ENCODE data around the gene RDM1. TPM values are rescaled to one million over a fixed set of nuclear protein-coding genes. Genes with fewer than 3 reads are reported as not detected.
"Not testable (repeated sequence)": the region's sequence is repeated elsewhere in the genome, so short reads cannot be mapped to it uniquely, and the experiment has no call there.

The RDM1 gene
- total RNA-seq, 4 donors from 2014 or later: not detected

DNA sequence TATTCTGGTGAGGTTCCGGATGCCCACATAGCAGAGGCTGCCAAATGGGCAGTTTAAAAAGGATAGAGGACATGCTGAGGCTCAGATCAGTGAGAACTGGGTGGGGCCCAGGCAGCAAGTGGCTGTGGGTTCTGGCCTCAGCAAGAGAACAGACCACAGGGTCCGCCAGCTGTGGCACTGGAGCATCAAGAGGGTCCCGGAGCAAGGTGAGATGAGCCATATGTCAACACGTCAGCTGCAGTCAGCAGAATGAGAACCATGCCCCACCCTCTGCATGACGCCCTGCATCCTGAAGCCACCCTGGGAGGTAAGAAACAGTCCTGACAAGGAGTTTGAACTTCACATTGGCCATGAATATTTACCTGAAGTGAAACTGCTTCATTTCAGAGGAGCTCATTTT is 30.3 kb downstream of the RDM1 start:
- Histone ChIP-seq H3K4me3 (no peak overlapping the region), H3K36me3 (no peaks in the 10 kb centered on the region), H3K9me3 (no peaks in the 10 kb centered on the region), H3K27ac (peak overlapping the region in 1 of 4 donors; percentile 4), H3K4me1 (no peaks in the 10 kb centered on the region), H3K27me3 (no peaks in the 10 kb centered on the region)
- no peak for DNase-seq (ENCODE audit: low spot score in 2 of 2)
- 77% methylated on average over 5 of the region's 5 CpGs for WGBS, 2 donors
- TF ChIP-seq POLR2A (IDR thresholded peaks at IDR 0.05): no peak
- TF ChIP-seq EP300 (IDR thresholded peaks at IDR 0.05): no peak
- TF ChIP-seq, protein P1, sequence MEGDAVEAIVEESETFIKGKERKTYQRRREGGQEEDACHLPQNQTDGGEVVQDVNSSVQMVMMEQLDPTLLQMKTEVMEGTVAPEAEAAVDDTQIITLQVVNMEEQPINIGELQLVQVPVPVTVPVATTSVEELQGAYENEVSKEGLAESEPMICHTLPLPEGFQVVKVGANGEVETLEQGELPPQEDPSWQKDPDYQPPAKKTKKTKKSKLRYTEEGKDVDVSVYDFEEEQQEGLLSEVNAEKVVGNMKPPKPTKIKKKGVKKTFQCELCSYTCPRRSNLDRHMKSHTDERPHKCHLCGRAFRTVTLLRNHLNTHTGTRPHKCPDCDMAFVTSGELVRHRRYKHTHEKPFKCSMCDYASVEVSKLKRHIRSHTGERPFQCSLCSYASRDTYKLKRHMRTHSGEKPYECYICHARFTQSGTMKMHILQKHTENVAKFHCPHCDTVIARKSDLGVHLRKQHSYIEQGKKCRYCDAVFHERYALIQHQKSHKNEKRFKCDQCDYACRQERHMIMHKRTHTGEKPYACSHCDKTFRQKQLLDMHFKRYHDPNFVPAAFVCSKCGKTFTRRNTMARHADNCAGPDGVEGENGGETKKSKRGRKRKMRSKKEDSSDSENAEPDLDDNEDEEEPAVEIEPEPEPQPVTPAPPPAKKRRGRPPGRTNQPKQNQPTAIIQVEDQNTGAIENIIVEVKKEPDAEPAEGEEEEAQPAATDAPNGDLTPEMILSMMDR (IDR thresholded peaks at IDR 0.05): no peak

DNA sequence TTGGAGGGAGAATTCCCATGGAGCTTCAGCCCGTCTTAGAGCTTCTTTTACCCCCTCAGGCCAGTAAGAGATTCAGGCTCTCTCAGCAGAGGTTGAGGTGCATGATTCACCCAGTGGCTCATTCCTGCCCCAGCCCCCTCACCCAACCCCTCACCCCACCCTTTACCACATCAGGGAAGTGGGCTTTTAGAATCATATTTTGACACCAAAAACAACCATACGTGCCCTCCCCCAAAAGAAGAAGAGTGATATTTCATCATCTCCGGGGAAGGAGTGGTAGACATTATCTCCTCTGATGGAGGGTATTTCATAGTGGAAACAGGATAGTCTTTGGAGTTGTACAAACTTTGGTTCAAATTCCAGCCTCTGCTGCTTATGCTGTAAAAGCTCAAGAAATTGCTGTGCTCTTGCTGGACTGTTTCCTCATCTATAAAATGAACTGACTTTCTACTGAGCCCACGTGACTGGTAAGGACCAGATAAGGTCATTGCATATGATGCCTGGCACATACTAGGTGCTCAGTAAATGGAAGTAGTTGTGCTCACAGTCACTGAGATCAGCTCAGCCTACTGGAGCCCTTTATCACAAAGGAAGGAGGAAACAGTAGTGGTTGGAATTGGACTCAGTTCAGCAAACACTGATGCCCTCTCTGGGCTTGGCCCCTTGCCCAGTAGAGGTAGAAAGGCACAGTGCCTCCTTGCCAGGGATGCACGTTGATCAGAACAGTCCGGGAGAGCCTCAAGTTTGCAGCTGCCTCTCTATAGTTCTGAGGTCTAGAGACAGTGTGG is 32.1 kb downstream of the RDM1 start:
- no peaks in the 10 kb centered on the region for H3K27me3 ChIP-seq
- no peaks in the 10 kb centered on the region for H3K4me1 ChIP-seq
- no peak for DNase-seq (ENCODE audit: low spot score in 2 of 2)
- H3K27ac ChIP-seq: no peak overlapping the region
- TF ChIP-seq POLR2A (IDR thresholded peaks at IDR 0.05) (no peak), EP300 (IDR thresholded peaks at IDR 0.05) (no peak)
- TF ChIP-seq, protein P1 (IDR thresholded peaks at IDR 0.05): no peak
- 61 to 64% methylated on average over 6 of the region's 6 CpGs for WGBS, 2 donors
- no peaks in the 10 kb centered on the region for H3K9me3 ChIP-seq
- H3K4me3 ChIP-seq: no peak overlapping the region
- H3K36me3 ChIP-seq: no peaks in the 10 kb centered on the region

DNA sequence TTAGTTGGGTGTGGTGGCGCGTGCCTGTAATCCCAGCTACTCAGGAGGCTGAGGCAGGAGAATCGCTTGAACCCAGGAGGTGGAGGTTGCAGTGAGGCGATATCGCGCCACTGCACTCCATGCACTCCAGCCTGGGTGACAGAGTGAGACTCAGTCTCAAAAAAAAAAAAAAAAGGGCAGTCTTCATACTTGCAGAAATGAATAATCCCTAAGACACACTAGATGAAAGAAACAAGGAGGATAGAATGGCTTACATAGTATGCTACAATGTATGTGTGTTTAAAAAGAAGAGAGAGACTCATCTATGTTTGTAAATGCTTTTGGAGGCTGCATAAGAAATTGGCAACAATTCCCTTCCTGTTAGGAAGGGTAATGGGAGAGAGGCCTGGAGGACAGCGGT is 32.8 kb downstream of the RDM1 start:
- not testable (repeated sequence) for H3K9me3 ChIP-seq; H3K36me3 ChIP-seq; H3K27ac ChIP-seq; H3K27me3 ChIP-seq; H3K4me1 ChIP-seq; DNase-seq (ENCODE audit: low spot score in 2 of 2); H3K4me3 ChIP-seq
- WGBS, 2 donors: 94 to 95% methylated on average over 7 of the region's 7 CpGs

DNA sequence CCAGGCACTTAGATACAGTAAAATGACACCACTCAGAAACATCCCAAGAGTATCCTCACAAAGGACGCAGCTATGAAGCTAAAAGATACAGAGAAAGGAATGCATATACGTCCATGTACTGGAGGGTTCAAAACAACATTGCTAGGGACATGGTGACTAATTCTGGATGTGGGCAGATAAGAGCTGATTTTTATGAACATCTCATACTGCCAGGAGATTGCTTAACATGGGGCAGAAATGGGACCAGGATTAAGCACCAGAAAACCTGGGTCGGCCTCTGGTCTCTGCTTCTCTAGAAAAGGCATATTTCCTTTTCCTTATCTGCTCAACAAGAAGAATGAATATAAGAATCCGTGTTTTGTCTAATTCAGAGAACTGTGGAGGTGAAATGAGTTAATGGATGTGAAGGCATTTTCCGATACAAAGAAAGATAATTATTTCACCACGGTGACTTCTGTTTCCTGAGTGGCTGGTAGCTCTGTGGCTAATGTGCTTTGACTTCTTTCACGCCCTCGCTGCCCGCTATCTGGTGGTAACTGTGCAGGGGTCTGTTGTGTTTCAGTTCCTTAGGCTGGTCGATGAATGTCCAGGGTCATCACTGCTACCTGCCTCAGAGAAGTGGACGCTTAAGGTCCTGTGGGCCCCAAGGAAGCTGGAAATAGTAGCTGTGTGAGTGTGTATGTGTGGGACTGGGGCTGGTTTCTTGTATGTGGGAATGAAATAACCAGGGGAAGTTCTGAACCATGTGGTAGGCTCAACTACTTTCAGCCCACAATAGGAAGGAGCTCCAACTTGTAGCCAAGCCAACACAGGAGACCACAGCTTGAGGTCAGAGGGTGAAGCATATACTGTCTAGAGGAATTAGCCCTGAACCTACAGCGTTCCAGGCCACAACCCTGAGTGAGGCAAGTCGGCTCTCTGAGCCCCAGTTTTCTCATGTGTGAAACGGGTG is 34.7 kb downstream of the RDM1 start:
- no peak overlapping the region for H3K4me3 ChIP-seq
- no peaks in the 10 kb centered on the region for H3K4me1 ChIP-seq
- TF ChIP-seq, protein P1 (IDR thresholded peaks at IDR 0.05): no peak
- TF ChIP-seq EP300 (IDR thresholded peaks at IDR 0.05): no peak
- no peak for TF ChIP-seq POLR2A (IDR thresholded peaks at IDR 0.05)
- H3K9me3 ChIP-seq: no peaks in the 10 kb centered on the region
- no peaks in the 10 kb centered on the region for H3K36me3 ChIP-seq
- H3K27me3 ChIP-seq: no peaks in the 10 kb centered on the region
- H3K27ac ChIP-seq: no peak overlapping the region
- DNase-seq (ENCODE audit: low spot score in 2 of 2): no peak
- WGBS, 2 donors: 78 to 81% methylated on average over 14 of the region's 14 CpGs

DNA sequence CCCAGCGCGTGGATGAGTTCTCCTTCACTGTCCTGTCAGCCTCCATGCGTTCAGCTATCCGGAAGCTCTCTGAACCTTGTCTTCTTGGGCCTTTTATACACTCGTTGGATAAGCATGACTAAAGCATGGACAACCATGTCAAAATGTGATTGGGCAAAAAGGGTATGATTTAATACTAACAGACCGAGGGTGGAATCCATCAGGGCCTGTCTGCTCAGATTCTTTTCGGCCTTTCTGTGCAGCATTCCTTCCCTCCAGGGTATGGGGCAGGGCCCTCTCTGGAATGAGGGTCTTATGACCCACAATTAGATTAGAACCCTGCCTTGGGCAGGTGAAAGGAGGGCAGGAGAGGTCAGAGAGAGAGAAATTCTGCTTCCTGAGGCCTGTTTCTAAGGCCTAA is 36.4 kb downstream of the RDM1 start:
- Histone ChIP-seq H3K27ac (no peak overlapping the region), H3K9me3 (no peaks in the 10 kb centered on the region), H3K27me3 (no peaks in the 10 kb centered on the region), H3K4me3 (no peak overlapping the region), H3K36me3 (no peaks in the 10 kb centered on the region), H3K4me1 (peaks cover 0 to 9% (median 0%) of the 10 kb centered on the region in 4 donors)
- WGBS, 2 donors: 88 to 94% methylated on average over 7 of the region's 7 CpGs
- DNase-seq (ENCODE audit: low spot score in 2 of 2): no peak
- TF ChIP-seq, protein P1 (IDR thresholded peaks at IDR 0.05): no peak
- TF ChIP-seq EP300 (IDR thresholded peaks at IDR 0.05) (no peak), POLR2A (IDR thresholded peaks at IDR 0.05) (no peak)
